Keratinocyte (primary cell): ENCODE measurements around the gene MARCHF11. TPM values are rescaled to one million over a fixed set of nuclear protein-coding genes. Genes with fewer than 3 reads are reported as not detected.

Source experiments
- DNase-seq: peaks from one replicate; pipeline ENCODE4 v3.0.0-alpha.2; 2011; ENCODE audit warnings: low read depth, missing footprints, low spot score
- FAIRE-seq: peaks from 2 replicates; lab custom pipeline; 2011; peaks lifted over from hg19 to GRCh38; lab: Jason Lieb, UNC
- H2AFZ ChIP-seq: 2 replicates; pipeline ENCODE4 v1.6.0; 2012; ENCODE audit warnings: low read length, control low read depth, inconsistent platforms; ENCODE audit not compliant: control insufficient read depth
- H3K27ac ChIP-seq: 2 replicates; pipeline ENCODE4 v1.5.1; 2011; ENCODE audit warnings: low read length; ENCODE audit not compliant: control insufficient read depth, insufficient read depth
- H3K27me3 ChIP-seq: 3 replicates; pipeline ENCODE4 v1.6.0; 2011; ENCODE audit warnings: low read length; ENCODE audit not compliant: control insufficient read depth, insufficient read depth; ENCODE audit errors: extremely low read depth
- H3K36me3 ChIP-seq, 2 experiments: 2 replicates in 1 of 2; 3 replicates in 1 of 2; pipeline ENCODE4 v1.5.1; 2011; ENCODE audit warnings: low read length in 2 of 2, mild to moderate bottlenecking in 1 of 2; ENCODE audit not compliant: control insufficient read depth in 2 of 2, insufficient read depth in 2 of 2; ENCODE audit errors: extremely low read depth in 1 of 2
- H3K4me1 ChIP-seq: 3 replicates; pipeline ENCODE4 v1.5.1; 2011; ENCODE audit warnings: low read length; ENCODE audit not compliant: control insufficient read depth, insufficient read depth; ENCODE audit errors: extremely low read depth
- H3K4me2 ChIP-seq: 3 replicates; pipeline ENCODE4 v1.6.0; 2011; ENCODE audit warnings: low read depth, low read length; ENCODE audit not compliant: control insufficient read depth, insufficient read depth; ENCODE audit errors: extremely low read depth
- H3K4me3 ChIP-seq, 3 experiments: fragments of 200-600 bp in 1 of 3; sonication (generic) in 1 of 3; 2 replicates in 2 of 3; 3 replicates in 1 of 3; pipeline ENCODE4 v1.5.1; 2011 to 2016; ENCODE audit warnings: low read length in 3 of 3, mild to moderate bottlenecking in 3 of 3, control low read depth in 2 of 3, inconsistent platforms in 1 of 3, low read depth in 1 of 3, mixed read lengths in 1 of 3, mixed run types in 1 of 3, moderate library complexity in 1 of 3; ENCODE audit not compliant: control insufficient read depth in 2 of 3, insufficient read depth in 2 of 3; ENCODE audit errors: extremely low read depth in 1 of 3
- H3K79me2 ChIP-seq: 2 replicates; pipeline ENCODE4 v1.6.0; 2012; ENCODE audit warnings: low read length; ENCODE audit not compliant: control insufficient read depth, insufficient read depth
- H3K9ac ChIP-seq: 3 replicates; pipeline ENCODE4 v1.6.0; 2011; ENCODE audit warnings: low read length; ENCODE audit not compliant: control insufficient read depth, insufficient read depth; ENCODE audit errors: extremely low read depth
- H3K9me1 ChIP-seq: 3 replicates; pipeline ENCODE4 v1.6.0; 2011; ENCODE audit warnings: low read length; ENCODE audit not compliant: control insufficient read depth, insufficient read depth; ENCODE audit errors: extremely low read depth
- H3K9me3 ChIP-seq: 2 replicates; pipeline ENCODE4 v1.5.1; 2012; ENCODE audit warnings: low read depth, low read length; ENCODE audit not compliant: control insufficient read depth
- H4K20me1 ChIP-seq: 3 replicates; pipeline ENCODE4 v1.6.0; 2011; ENCODE audit warnings: low read length; ENCODE audit not compliant: control insufficient read depth, insufficient read depth; ENCODE audit errors: extremely low read depth
- EZH2 ChIP-seq: IDR thresholded peaks from one replicate; pipeline ENCODE4 v1.6.1; 2012; ENCODE audit warnings: inconsistent platforms, mild to moderate bottlenecking, low read length, moderate library complexity
- dilution Hi-C: fragments of 300-500 bp; cut with MboI; formaldehyde crosslinking; loops from one replicate; pipeline ENCODE4 v1.7.0; 2020; ENCODE audit warnings: low sequenced_read_pairs; ENCODE audit not compliant: extremely low pct_ligation_motif_present
- polyA plus RNA-seq, 5 experiments: library from polyadenylated mRNA; depleted of rRNA in 3 of 5; stranded (reverse) in 3 of 5; stranded (forward) in 1 of 5; unstranded in 1 of 5; fragments of >200 nt; gene quantifications; 1 replicate in 1 of 5; 2 replicates in 3 of 5; 3 replicates in 1 of 5; pipeline versions ENCODE4 v1.2.1 to v1.2.3, GENCODE V29; 2011 to 2012; ENCODE audit warnings: missing spikeins in 2 of 5, low read depth in 1 of 5, low replicate concordance in 1 of 5
- TF ChIP-seq, protein P1 (sequence below), 3 experiments: IDR thresholded peaks in 1 of 3; conservative IDR thresholded peaks in 1 of 3; optimal IDR thresholded peaks in 1 of 3; 2 replicates in 2 of 3; 3 replicates in 1 of 3; pipeline versions ENCODE3 to v1.5.1; 2011; ENCODE audit warnings: low read length in 3 of 3, mild to moderate bottlenecking in 3 of 3, moderate library complexity in 2 of 3, control low read depth in 1 of 3, inconsistent platforms in 1 of 3; ENCODE audit not compliant: insufficient read depth in 2 of 3; ENCODE audit errors: extremely low read depth in 1 of 3

The MARCHF11 gene
- polyA plus RNA-seq, 1 donor (not counting 4 experiments of a cell fraction or from before 2014, with no cell fraction given) = 0.16 TPM

DNA sequence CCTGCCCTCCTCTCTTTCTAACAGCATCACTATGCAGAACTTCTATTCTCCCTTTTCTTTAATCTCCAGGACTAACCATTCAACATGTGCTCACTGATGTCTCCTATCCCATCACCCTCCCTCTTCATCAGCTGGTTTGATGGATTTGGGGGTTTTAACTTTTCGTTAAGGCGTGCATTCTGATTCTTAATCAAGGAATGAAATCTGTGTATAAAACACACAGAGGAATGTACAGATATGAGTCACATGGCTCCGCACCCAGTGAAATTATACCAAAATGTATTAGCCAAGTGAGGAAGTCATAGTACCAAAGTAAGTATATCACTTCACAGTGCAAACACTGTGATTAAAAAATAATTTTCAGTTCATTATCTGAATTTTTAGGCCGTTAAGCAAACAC is 35.2 kb downstream of the MARCHF11 start:
- TF ChIP-seq, protein P1, sequence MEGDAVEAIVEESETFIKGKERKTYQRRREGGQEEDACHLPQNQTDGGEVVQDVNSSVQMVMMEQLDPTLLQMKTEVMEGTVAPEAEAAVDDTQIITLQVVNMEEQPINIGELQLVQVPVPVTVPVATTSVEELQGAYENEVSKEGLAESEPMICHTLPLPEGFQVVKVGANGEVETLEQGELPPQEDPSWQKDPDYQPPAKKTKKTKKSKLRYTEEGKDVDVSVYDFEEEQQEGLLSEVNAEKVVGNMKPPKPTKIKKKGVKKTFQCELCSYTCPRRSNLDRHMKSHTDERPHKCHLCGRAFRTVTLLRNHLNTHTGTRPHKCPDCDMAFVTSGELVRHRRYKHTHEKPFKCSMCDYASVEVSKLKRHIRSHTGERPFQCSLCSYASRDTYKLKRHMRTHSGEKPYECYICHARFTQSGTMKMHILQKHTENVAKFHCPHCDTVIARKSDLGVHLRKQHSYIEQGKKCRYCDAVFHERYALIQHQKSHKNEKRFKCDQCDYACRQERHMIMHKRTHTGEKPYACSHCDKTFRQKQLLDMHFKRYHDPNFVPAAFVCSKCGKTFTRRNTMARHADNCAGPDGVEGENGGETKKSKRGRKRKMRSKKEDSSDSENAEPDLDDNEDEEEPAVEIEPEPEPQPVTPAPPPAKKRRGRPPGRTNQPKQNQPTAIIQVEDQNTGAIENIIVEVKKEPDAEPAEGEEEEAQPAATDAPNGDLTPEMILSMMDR (optimal IDR thresholded peaks at IDR 0.05 in 1 of 3, IDR thresholded peaks at IDR 0.05 in 1 of 3, conservative IDR thresholded peaks at IDR 0.05 in 1 of 3; ENCODE audit: extremely low read depth in 1 of 3, insufficient read depth in 2 of 3, low read length in 3 of 3) = no peak
- no peak for TF ChIP-seq EZH2

DNA sequence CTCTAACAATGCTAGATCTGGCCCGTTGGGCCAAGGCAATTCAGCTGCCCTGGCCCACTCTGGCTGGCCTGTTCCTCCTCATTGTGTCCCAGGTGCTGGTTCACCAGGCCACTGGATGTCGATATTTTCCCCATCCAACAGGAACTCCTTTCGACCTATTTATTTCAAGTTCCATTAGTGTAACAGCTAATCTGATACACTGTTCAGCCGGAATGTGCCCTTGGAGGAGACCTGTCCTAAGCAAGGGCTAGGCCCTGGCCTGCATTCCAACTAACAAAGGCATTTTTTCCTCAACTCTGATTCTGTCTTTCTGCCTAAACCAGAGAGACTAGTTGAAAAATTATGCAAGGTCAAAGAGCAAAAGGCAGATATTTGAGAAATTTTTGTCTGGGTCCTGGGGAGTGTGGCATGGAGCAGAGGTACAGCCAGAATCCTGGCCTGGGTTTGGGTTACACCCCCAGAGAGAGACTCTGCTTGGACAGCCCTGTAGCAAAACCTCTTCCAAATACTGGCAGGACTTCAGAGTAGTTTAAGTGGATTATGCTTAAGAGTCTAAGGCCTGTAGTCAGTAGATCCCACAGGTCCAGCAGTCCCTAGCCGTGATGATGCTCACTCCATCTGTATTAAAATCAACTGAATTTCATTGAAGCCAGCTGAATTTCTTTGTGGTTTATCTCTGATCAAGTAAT is 36.1 kb downstream of the MARCHF11 start:
- Histone ChIP-seq H3K4me1 (no peaks in the 10 kb centered on the region), H3K9ac (no peak overlapping the region), H3K27ac (no peak overlapping the region), H3K9me1 (no peaks in the 10 kb centered on the region), H3K4me2 (no peak overlapping the region), H4K20me1 (no peaks in the 10 kb centered on the region), H3K27me3 (no peaks in the 10 kb centered on the region), H3K36me3 (no peaks in the 10 kb centered on the region), H3K4me3 (no peak overlapping the region), H2AFZ (no peak overlapping the region), H3K79me2 (no peaks in the 10 kb centered on the region), H3K9me3 (no peaks in the 10 kb centered on the region)
- no peak for FAIRE-seq
- dilution Hi-C loops = no loop called here
- no peak for DNase-seq
- TF ChIP-seq, protein P1 (optimal IDR thresholded peaks at IDR 0.05 in 1 of 3, IDR thresholded peaks at IDR 0.05 in 1 of 3, conservative IDR thresholded peaks at IDR 0.05 in 1 of 3; ENCODE audit: extremely low read depth in 1 of 3, insufficient read depth in 2 of 3, low read length in 3 of 3) = no peak
- no peak for TF ChIP-seq EZH2

More for the DNA sequence above, 35.2 kb downstream of the MARCHF11 start:
- Histone ChIP-seq H3K27me3 (no peaks in the 10 kb centered on the region), H3K27ac (no peak overlapping the region), H3K4me3 (no peak overlapping the region), H3K9ac (no peak overlapping the region), H2AFZ (no peak overlapping the region), H3K9me3 (no peaks in the 10 kb centered on the region), H3K79me2 (no peaks in the 10 kb centered on the region), H3K9me1 (no peaks in the 10 kb centered on the region), H4K20me1 (no peaks in the 10 kb centered on the region), H3K36me3 (no peaks in the 10 kb centered on the region), H3K4me1 (no peaks in the 10 kb centered on the region), H3K4me2 (no peak overlapping the region)
- DNase-seq = no peak
- FAIRE-seq = no peak
- dilution Hi-C loops = no loop called here
